T-cell (primary cell): ENCODE measurements around the gene HLA-G. TPM values are rescaled to one million over a fixed set of nuclear protein-coding genes. Genes with fewer than 3 reads are reported as not detected.

ENCODE experiments used
- ATAC-seq, 4 experiments: fragments of 200-7000 bp in 3 of 4; fragments of 150-1000 bp in 1 of 4; cut with Tn5 transposase; replicated peaks in 1 of 4; 1 replicate in 3 of 4; 2 replicates in 1 of 4; pipeline ENCODE4 v1.10.0; 2021; ENCODE audit warnings: moderate library complexity in 3 of 4, mild to moderate bottlenecking in 2 of 4, moderate number of reproducible peaks in 1 of 4
- CTCF ChIA-PET, 2 donors: fragments of 300-600 bp; sonication (Branson Sonifier 250); formaldehyde crosslinking; loops; one replicate each; lab custom pipeline; 2022; ENCODE audit warnings: antibody characterized with exemption in 2 of 2; lab: Charles Lee
- POLR2A ChIA-PET, 2 donors: fragments of 300-600 bp; sonication (Branson Sonifier 250); formaldehyde crosslinking; loops; one replicate each; lab custom pipeline; 2022; ENCODE audit warnings: antibody characterized with exemption in 2 of 2; lab: Charles Lee
- DNase-seq, 35 experiments: peaks; one replicate each; pipeline versions ENCODE4 v3.0.0 to v3.0.0-alpha.2; 2013 to 2023
- H3K27ac ChIP-seq: one replicate; pipeline ENCODE4 v1.5.1; 2013; ENCODE audit warnings: low read length
- H3K27me3 ChIP-seq, 2 experiments: replicated peaks in 1 of 2; 1 replicate in 1 of 2; 2 replicates in 1 of 2; pipeline versions ENCODE4 v1.6.1 to v1.7.0; 2013; ENCODE audit warnings: low read length in 1 of 2, mixed read lengths in 1 of 2; ENCODE audit not compliant: control insufficient read depth in 2 of 2, insufficient read depth in 2 of 2; ENCODE audit errors: extremely low read depth in 1 of 2
- H3K36me3 ChIP-seq, 2 donors: 1 replicate in 1 of 2; 2 replicates in 1 of 2; pipeline versions ENCODE4 v1.6.1 to v1.7.0; 2013; ENCODE audit warnings: low read length in 1 of 2; ENCODE audit not compliant: control insufficient read depth in 2 of 2, insufficient read depth in 1 of 2; ENCODE audit errors: extremely low read depth in 1 of 2
- H3K4me1 ChIP-seq, 2 experiments: 1 replicate in 1 of 2; 2 replicates in 1 of 2; pipeline versions ENCODE4 v1.6.1 to v1.7.0; 2013; ENCODE audit warnings: low read length in 2 of 2, mixed read lengths in 1 of 2; ENCODE audit not compliant: insufficient read depth in 2 of 2, control insufficient read depth in 1 of 2; ENCODE audit errors: extremely low read depth in 1 of 2
- H3K4me3 ChIP-seq, 2 donors: 1 replicate in 1 of 2; 2 replicates in 1 of 2; pipeline versions ENCODE4 v1.5.1 to v1.7.0; 2013; ENCODE audit warnings: mild to moderate bottlenecking in 2 of 2, low read length in 1 of 2, moderate library complexity in 1 of 2; ENCODE audit not compliant: control insufficient read depth in 1 of 2; ENCODE audit errors: extremely low read depth in 1 of 2
- H3K9me3 ChIP-seq: 2 replicates; pipeline ENCODE4 v1.7.0; 2013
- H3K27ac Mint-ChIP-seq, 2 donors: one replicate each; pipeline ENCODE4 v1.8.0; 2020 to 2021; ENCODE audit warnings: mild to moderate bottlenecking in 2 of 2, mixed read lengths in 2 of 2
- H3K27me3 Mint-ChIP-seq, 2 donors: one replicate each; pipeline ENCODE4 v1.8.0; 2021 to 2022; ENCODE audit warnings: mixed read lengths in 2 of 2
- H3K36me3 Mint-ChIP-seq: one replicate; pipeline ENCODE4 v1.8.0; 2021; ENCODE audit warnings: mixed read lengths
- H3K4me1 Mint-ChIP-seq, 3 donors: one replicate each; pipeline ENCODE4 v1.8.0; 2020 to 2022; ENCODE audit warnings: mixed read lengths in 3 of 3, mild to moderate bottlenecking in 1 of 3
- H3K4me3 Mint-ChIP-seq, 3 donors: one replicate each; pipeline ENCODE4 v1.8.0; 2020 to 2022; ENCODE audit warnings: mild to moderate bottlenecking in 3 of 3, mixed read lengths in 3 of 3, moderate library complexity in 3 of 3
- H3K9me3 Mint-ChIP-seq, 3 donors: one replicate each; pipeline ENCODE4 v1.8.0; 2020 to 2022; ENCODE audit warnings: mixed read lengths in 3 of 3
- WGBS: methylation state at CpG from one replicate; pipeline ENCODE4 v1.1.5; 2013; ENCODE audit warnings: missing lambda C conversion rate; ENCODE audit not compliant: insufficient coverage; 5-methylcytosine and 5-hydroxymethylcytosine counted together
- total RNA-seq, 35 experiments: library from RNA in 6 of 35; stranded (reverse) in 6 of 35; fragments of 120-200 nt in 1 of 35; gene quantifications; one replicate each; pipeline versions ENCODE4 v1.2.1 to v1.2.4 and lab custom pipeline; 2013 to 2026

Gene HLA-G
- total RNA-seq, 5 donors from 2014 or later (not counting 1 experiment from before 2014, with no cell fraction given), result 0.23 to 3.5 (median 0.86) TPM; not detected in 1

DNA sequence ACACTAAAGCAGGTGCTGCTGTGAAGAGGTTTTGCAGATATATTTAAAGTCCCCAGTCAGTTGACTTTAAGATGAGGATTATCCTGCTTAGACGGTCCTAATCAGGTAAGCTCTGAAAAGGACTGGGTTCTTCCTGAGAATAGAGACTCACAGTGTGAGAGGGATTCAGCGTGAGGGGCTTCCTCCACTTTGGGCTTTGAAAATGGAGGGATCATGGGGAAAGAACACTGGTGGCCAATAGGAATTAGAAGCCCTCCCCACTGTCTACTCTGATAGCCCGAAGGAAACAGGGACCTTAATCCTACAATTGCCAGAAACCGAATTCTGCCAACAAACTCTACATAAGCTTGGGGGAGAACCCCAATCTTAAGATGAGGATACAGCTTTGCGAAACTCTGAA, 29.7 kb upstream of the HLA-G start:
- Mint-ChIP-seq H3K4me1 (peaks cover 5 to 7% (median 6%) of the 10 kb centered on the region in 3 donors), H3K27ac (no peak overlapping the region), H3K36me3 (no peaks in the 10 kb centered on the region), H3K27me3 (peaks cover 9 to 31% of the 10 kb centered on the region in 2 donors), H3K4me3 (no peak overlapping the region), H3K9me3 (no peaks in the 10 kb centered on the region)
- DNase-seq (no peak), ATAC-seq (peak in 1 of 4 experiments; percentile 29)
- Histone ChIP-seq H3K36me3 (no peaks in the 10 kb centered on the region), H3K27ac (no peak overlapping the region), H3K9me3 (no peaks in the 10 kb centered on the region), H3K4me1 (peaks cover 0 to 4% of the 10 kb centered on the region in 2 experiments), H3K4me3 (no peak overlapping the region), H3K27me3 (peaks cover 11 to 35% of the 10 kb centered on the region in 2 experiments)
- CTCF ChIA-PET, result interaction anchor here in 1 of 2 donors (0.6 kb wide), 1 partner anchor 97 kb away, joined by 3 read pairs; no protein-coding TSS in a partner anchor
- 100% methylated on average over 1 of the region's 5 CpGs for WGBS
- POLR2A ChIA-PET, result interaction anchor here in 1 of 2 donors (0.6 kb wide), 1 partner anchor 133 kb away, joined by 3 read pairs; no protein-coding TSS in a partner anchor

DNA sequence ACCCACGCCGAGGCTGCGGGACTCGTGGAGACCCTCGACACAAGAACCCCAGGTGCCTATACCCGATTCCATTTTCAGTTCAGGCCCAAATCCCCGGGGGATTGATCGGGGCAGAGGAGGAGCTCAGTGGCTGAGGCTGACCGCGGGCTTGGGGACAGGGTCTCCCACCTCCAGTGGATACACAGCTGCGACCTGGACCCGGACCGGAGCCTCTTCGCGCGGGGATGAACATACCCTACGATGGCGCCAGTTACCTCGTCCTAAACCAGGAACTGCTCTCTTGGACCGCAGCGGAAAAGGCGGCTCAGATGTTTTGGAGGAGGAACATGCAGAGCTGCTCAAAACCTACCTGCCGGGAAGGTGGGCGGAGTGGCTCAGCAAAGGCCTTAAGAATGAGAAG, 27.4 kb upstream of the HLA-G start:
- DNase-seq (no peak), ATAC-seq (no peak)
- H3K27ac Mint-ChIP-seq, result no peak overlapping the region
- H3K9me3 Mint-ChIP-seq, result no peaks in the 10 kb centered on the region
- H3K27me3 ChIP-seq, result peaks cover 4 to 26% of the 10 kb centered on the region in 2 experiments
- H3K36me3 Mint-ChIP-seq, result no peaks in the 10 kb centered on the region
- H3K27me3 Mint-ChIP-seq, result peaks cover 11 to 23% of the 10 kb centered on the region in 2 donors
- H3K4me3 Mint-ChIP-seq, result no peak overlapping the region
- POLR2A ChIA-PET, result no interaction called here
- CTCF ChIA-PET, result no interaction called here
- H3K4me1 ChIP-seq, result no peaks in the 10 kb centered on the region
- WGBS, result 84% methylated on average over 23 of the region's 24 CpGs
- no peaks in the 10 kb centered on the region for H3K36me3 ChIP-seq
- H3K9me3 ChIP-seq, result no peaks in the 10 kb centered on the region
- H3K4me3 ChIP-seq, result no peak overlapping the region
- no peak overlapping the region for H3K27ac ChIP-seq
- no peaks in the 10 kb centered on the region for H3K4me1 Mint-ChIP-seq

DNA sequence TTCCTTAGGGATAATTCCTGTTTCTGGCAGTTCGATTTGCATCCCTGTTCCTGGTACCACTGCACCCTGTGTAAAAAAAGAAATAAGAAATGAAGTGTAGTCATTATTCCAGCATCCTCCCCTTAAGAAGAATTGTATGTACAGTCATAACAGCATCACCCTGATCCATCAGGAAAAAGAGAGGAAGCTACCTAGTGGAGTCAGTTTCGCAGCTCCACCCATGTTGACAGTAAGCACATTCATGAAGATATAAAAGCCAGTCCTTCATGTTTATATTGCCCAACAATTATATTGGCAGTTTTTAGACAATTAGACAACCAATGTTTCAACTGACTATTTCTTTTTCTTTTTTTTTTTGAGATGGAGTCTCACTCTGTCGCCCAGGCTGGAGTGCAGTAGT, 21.2 kb upstream of the HLA-G start:
- peaks cover 8 to 12% of the 10 kb centered on the region in 2 experiments for H3K27me3 ChIP-seq
- H3K9me3 Mint-ChIP-seq, result no peaks in the 10 kb centered on the region
- DNase-seq (no peak), ATAC-seq (no peak)
- ChIA-PET CTCF (no interaction called here), POLR2A (no interaction called here)
- H3K27me3 Mint-ChIP-seq, result peaks cover 19 to 25% of the 10 kb centered on the region in 2 donors
- H3K4me1 Mint-ChIP-seq, result no peaks in the 10 kb centered on the region
- no peaks in the 10 kb centered on the region for H3K36me3 Mint-ChIP-seq
- H3K36me3 ChIP-seq, result no peaks in the 10 kb centered on the region
- no peaks in the 10 kb centered on the region for H3K9me3 ChIP-seq
- H3K4me3 ChIP-seq, result no peak overlapping the region
- H3K4me1 ChIP-seq, result no peaks in the 10 kb centered on the region
- no peak overlapping the region for H3K27ac Mint-ChIP-seq
- no peak overlapping the region for H3K4me3 Mint-ChIP-seq
- no peak overlapping the region for H3K27ac ChIP-seq
- WGBS, result 100% methylated on average over 1 of the region's 3 CpGs

DNA sequence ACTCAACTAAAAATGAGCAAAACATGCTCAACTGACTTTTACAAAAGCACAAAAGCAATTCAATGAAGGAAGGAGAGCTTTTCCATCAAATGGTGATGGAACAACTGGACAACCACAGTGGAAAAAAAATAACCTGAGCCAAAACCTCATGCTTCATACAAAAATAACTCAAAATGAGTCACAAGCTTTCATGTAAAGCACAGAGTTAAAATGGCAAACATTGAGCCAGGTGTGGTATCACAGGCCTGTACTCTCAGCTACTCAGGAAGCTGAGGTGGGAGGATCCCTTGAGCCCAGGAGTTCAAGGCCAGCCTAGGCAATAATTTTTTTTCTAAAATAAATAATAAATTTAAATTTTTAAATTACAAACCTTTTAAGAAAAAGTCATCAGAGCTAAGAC, 18.4 kb upstream of the HLA-G start:
- Histone ChIP-seq H3K4me1 (no peaks in the 10 kb centered on the region), H3K9me3 (no peaks in the 10 kb centered on the region), H3K36me3 (no peaks in the 10 kb centered on the region), H3K4me3 (no peak overlapping the region), H3K27me3 (peaks cover 8 to 18% of the 10 kb centered on the region in 2 experiments), H3K27ac (no peak overlapping the region)
- no peak for DNase-seq
- Mint-ChIP-seq H3K4me3 (no peak overlapping the region), H3K9me3 (no peaks in the 10 kb centered on the region), H3K27ac (no peak overlapping the region), H3K4me1 (no peaks in the 10 kb centered on the region), H3K36me3 (no peaks in the 10 kb centered on the region), H3K27me3 (peaks cover 20 to 29% of the 10 kb centered on the region in 2 donors)
- ATAC-seq, result no peak
- ChIA-PET CTCF (interaction anchor here in 1 of 2 donors (1.7 kb wide), 1 partner anchor 13 kb away, joined by 3 read pairs; no protein-coding TSS in a partner anchor), POLR2A (interaction anchor here in 1 of 2 donors (0.8 kb wide), 1 partner anchor 230 kb away, joined by 5 read pairs; no protein-coding TSS in a partner anchor)

DNA sequence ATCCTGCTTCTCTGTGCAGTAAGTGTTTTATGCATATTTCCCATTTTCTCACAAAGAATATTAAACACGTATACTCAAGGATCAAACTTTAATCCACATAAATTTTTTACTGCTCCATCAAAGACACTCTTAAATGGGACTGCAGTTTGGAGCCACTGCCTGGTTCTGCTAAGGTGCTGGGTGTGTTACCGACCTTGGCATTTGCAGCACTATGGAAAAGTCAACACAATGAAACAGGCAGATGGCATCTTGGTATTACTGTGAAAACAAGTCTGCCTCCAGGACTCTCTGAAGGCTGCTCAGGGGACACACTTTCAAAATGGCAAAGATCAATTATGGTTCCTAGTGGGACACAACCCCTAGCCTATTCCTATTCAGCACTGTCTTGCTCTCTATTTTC, 17.3 kb upstream of the HLA-G start:
- POLR2A ChIA-PET, result no interaction called here
- Mint-ChIP-seq H3K9me3 (no peaks in the 10 kb centered on the region), H3K27me3 (peaks cover 20 to 26% of the 10 kb centered on the region in 2 donors)

DNA sequence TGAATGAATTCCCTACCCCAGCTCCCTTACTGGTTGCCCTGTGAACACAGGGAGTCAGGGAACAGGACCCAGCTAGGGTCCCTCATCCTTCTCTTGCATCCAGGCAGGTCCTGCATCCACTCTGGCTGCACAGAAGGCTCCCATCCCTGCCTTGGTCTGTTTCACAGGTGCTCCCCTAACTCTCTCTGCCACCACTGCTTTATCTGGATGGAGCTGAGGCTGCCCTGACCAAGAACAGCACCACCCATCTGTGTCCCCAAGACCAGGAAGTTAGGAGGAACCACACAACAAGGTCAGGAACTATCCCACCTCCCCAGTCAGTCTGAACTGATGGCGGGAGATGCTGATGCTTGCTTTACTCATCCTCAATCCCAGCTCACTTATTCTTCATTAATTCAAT, 16.2 kb upstream of the HLA-G start:
- H3K9me3 Mint-ChIP-seq, result no peaks in the 10 kb centered on the region
- peaks cover 16 to 19% of the 10 kb centered on the region in 2 donors for H3K27me3 Mint-ChIP-seq
- H3K4me3 Mint-ChIP-seq, result no peak overlapping the region
- ATAC-seq (no peak), DNase-seq (no peak)
- H3K27ac Mint-ChIP-seq, result no peak overlapping the region
- H3K4me1 Mint-ChIP-seq, result no peaks in the 10 kb centered on the region
- Histone ChIP-seq H3K9me3 (no peaks in the 10 kb centered on the region), H3K4me3 (no peak overlapping the region), H3K27me3 (peaks cover 6 to 24% of the 10 kb centered on the region in 2 experiments), H3K4me1 (no peaks in the 10 kb centered on the region), H3K36me3 (no peaks in the 10 kb centered on the region), H3K27ac (no peak overlapping the region)
- POLR2A ChIA-PET, result no interaction called here
- CTCF ChIA-PET, result no interaction called here
- no peaks in the 10 kb centered on the region for H3K36me3 Mint-ChIP-seq
- 83% methylated on average over 1 of the region's 1 CpG for WGBS

More for the DNA sequence above, 17.3 kb upstream of the HLA-G start:
- DNase-seq (no peak), ATAC-seq (no peak)
- Mint-ChIP-seq H3K4me3 (no peak overlapping the region), H3K4me1 (no peaks in the 10 kb centered on the region), H3K27ac (no peak overlapping the region), H3K36me3 (no peaks in the 10 kb centered on the region)
- CTCF ChIA-PET, result no interaction called here
- no peaks in the 10 kb centered on the region for H3K36me3 ChIP-seq
- 67% methylated on average over 1 of the region's 2 CpGs for WGBS
- H3K27me3 ChIP-seq, result peaks cover 6 to 24% of the 10 kb centered on the region in 2 experiments
- H3K9me3 ChIP-seq, result no peaks in the 10 kb centered on the region
- no peak overlapping the region for H3K27ac ChIP-seq
- no peaks in the 10 kb centered on the region for H3K4me1 ChIP-seq
- H3K4me3 ChIP-seq, result no peak overlapping the region
